LHCN-M2 (cell line): ENCODE measurements around the gene SPATA33. TPM values are rescaled to one million over a fixed set of nuclear protein-coding genes. Genes with fewer than 3 reads are reported as not detected.

Experiments
- DNase-seq: peaks from one replicate; pipeline ENCODE4 v3.0.0-alpha.2; 2012; ENCODE audit warnings: low read depth
- polyA plus RNA-seq: library from polyadenylated mRNA; unstranded; fragments of >200 nt; gene quantifications from one replicate; pipeline ENCODE4 v1.2.1, GENCODE V29; 2012; ENCODE audit warnings: missing spikeins
- total RNA-seq: library from RNA; depleted of rRNA; stranded (reverse); fragments of >200 nt; gene quantifications from 2 replicates; pipeline ENCODE4 v1.2.3, GENCODE V29; 2014; rRNA removed

Gene SPATA33
- 10.7 and 10.9 TPM in 2 replicates for total RNA-seq
- 8.7 TPM for polyA plus RNA-seq

DNA sequence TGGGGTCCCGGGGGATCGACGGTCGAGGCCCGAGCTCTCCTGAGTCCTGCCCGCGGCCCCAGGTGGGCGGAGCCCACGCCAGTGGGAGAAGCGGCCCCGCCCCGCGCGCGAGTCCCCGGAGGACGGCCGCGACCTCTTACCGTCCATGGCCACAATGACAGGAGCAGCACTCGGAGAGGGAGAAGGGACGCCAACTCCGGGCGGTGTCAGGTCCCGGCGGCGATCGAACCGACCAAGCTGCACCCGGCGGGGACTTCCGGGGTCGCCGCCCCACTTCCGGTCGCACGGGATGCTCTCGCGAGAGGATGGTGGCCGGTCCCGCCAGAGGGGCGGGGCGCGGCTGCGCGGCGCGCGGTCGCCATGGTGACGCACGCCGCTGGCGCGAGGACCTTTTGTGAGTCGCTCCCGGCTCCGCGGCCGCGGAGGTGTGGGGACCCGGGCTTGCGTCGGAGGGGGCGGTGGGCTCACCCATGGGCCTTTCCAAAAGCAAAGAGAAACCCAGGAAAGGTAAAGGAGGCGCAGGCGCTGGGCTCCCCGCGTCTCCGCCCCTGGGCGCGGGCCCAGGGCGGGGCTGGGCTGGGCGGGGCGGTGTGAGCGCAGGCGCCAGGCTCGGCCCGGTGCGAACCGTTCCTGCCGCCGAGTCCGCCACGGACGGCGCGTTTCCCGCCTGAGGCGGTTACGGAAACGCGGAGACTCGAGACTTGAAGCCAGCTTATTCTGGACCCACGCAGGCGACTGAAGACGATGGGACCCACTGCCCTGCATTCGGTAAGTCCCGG is at the start of gene SPATA33, which contains the start of gene CHMP1A:
Gene SPATA33, plus strand, starts transcription at position 395 of the 779 bp plus-strand sequence. Its CDS starts 76 bp downstream, at position 471.
Gene CHMP1A, minus strand, starts transcription at position 267 of the 779 bp plus-strand sequence. Its CDS starts 120 bp downstream, at position 147.
- peak; percentile 82 for DNase-seq

DNA sequence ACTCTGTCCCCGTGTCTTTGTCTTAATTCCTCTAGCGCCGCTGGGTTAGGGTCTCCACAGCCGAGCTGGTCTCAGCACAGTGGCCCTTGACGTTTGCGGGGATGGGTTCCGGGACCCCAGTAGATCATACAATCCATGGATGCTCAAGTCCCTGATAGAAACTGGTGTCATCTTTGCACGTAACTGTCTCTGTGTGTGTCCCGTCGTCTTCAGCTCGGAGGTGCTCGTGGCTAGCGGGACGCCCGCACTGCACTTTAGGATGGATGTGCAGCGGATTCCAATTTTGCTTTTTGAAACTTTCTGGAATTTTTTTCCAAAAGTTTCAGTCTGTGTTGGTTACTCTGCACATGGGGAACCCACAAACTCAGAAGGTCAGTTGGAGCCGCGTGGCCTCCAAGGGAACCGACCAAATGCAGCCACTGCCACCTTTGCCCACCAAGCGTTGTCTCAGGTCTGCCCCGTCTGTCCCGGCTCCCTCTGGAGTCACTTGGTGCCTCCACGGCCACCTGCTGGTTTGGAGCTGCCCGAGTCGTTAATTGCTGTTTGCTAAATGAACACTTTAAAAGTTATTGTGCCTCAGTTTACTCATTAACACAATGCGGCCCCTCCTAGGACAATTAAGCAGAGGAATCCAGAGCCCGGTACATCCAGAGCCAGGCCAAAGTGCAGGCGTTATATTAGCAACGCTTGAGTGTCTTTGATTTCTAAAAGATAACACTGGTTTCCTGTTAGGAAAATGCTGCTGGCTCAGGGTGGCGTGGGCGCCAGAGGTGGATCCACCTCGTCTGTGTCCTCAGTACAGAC is 49.5 kb upstream of the SPATA33 start:
- no peak for DNase-seq

DNA sequence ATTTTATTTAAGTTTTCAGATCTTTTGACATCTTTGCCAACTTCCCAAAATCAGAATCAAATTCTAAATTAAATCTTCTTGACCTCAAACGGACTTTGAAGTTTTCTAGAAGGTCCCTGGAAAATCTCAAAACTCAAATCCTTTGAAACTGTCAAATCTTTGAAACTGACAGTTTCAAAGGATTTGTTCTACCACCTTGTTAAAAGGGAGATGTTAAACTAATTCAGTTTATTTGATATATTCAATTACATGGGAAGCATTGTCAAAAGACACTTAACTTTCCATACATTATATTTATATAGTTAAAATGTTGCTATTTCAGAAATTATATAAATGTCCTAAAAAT is 47.6 kb upstream of the SPATA33 start:
- DNase-seq, result no peak

DNA sequence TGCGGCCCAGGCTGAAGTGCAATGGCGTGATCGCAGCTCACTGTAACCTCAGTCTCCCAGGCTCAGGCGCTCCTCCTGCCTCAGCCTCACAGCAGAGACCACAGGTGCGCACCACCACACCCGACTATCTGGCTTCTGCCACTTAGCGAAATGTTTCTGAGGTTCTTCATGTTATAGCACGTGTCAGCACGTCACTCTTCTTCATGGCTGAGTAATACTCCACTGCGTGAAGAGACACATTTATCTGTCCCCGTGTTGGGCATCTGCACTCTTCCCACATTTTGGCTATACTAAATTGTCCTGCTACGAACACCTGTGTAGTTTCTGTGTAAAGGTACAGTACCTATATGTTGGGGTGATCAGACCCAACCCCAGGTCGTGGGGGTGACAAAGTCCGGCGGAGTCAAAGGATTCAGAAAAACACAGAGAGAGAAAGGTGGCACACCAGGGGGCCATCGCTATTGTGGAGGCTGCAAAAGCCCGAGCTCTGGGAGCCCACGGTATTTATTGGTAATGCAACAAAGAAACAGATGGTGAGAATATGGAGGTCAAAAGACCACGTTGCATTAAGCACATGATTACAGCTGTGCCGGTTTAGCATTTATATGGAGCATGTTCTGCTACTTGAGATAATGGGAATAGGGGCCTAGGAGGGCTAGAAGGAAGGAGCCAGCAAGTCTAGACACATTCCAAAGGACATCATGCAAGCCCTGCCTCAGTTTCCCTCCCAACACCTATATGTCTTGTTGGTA is 45.0 kb upstream of the SPATA33 start:
- DNase-seq, result no peak

DNA sequence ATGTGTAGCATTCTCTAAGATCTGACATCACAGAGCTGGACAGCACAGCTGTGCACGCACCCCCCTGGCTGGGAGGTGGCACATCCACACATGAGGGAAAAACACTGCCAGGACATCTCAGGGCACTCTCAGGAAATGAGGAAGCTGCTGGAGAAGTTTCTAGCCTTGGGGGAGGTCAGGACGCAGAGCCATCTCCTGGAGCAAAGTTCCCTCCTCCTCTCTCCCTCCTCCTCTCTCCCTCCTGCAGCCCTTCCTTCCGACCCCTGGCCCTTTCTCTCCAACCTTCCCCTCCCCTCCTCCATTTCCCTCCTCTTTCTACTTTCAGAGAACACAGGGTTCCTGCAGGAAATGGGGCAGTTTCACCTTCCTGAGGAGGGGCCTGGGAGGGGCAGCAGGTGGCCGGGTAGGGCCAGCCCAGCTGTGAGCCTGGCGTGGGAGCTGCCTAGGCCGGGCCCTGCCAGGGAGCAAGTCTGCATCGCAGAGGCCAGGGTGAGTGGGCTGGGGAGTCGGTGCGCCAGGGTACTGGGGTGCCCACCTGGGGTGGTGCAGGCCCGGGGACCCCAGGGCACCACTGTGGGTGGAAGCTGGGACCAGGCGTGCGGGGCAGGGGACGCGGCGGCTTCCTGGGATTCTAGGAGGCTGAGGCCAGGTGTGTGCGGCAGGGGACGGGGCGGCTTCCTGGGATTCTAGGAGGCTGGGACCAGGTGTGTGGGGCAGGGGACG is 44.2 kb upstream of the SPATA33 start, which contains the start of gene DPEP1:
Gene DPEP1, plus strand, starts transcription at position 412 of the 723 bp plus-strand sequence. CDS start 16,769 bp downstream, outside the sequence.
- DNase-seq, result peak; percentile 29

DNA sequence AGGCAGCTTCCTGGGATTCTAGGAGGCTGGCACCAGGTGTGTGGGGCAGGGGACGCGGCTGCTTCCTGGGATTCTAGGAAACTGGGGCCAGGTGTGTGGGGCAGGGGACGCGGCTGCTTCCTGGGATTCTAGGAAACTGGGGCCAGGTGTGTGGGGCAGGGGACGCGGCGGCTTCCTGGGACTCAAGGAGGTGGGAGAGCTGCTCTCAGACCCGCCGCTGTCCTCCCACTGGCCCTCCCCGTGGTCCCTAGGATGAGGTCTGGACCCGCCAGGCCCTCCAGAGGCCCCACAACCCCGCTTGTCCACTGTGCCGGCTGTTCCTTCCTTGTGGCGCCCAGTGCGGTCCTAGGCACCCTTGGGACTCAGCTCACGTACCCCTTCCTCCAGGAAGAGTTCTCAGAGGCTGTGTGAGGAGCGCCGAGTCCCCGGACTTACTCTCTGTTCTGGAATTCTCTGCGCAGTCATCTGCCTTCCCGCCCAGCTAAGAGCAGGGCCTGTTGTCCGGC is 43.6 kb upstream of the SPATA33 start:
- no peak for DNase-seq

DNA sequence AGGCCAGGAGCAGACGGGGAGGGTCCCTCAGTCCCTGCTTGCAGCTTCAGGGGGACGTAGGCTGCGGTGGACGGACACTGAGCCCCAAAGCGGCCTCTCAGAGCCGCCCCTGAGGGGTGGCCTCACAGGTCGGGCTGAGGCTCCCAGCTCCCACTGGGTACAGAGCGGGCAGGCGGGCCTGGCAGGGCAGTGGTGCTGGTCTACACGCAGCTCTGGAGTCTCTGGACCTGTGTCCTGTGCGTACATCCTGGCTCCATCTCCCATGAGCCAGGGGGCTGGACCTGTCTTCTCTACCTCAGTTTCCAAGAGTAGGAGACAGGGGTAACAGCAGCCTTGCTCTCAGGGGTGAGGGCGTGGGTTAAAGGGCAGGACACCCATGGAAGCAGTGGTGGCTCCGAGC is 42.5 kb upstream of the SPATA33 start:
- DNase-seq, result no peak

DNA sequence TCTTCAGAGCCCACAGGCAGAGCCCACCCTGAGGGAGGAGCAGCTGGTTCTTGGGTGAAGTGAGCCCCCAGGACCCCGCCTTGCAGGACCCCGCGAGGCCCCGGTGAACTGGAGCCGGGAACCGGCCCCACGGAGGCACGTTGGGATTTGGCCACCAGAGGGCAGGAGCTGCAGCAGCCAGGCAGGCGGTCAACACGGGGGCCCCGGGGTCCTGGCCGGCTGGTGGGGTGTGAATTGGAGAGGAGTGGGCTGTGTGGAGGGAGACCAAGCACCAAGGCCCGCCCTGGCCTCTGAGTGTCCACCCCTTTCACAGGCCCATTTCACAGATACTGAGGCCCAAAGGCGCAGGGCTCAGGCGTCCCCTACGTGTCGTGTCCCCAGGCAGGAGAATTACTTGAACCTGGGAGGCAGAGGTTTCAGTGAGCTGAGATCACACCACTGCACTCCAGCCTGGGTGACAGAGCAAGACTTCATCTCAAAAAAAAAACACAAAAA is 42.0 kb upstream of the SPATA33 start:
- no peak for DNase-seq

DNA sequence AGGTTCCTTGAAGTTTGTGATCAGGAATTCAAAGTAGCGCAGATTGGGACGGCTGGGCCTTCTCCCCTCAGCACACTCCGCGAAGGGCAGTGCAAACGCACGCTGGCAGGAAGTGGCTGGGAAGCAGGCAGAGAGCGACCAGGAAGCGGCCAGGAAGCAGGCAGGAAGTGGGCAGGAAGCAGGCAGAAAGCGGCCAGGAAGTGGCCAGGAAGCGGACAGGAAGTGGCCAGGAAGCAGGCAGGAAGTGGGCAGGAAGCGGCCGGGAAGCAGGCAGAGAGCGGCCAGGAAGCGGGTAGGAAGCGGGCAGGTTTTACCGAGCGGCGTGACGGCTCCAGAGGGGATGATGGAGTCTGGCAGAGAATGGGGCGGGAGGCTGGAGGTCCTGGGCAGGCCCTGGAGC is 41.0 kb upstream of the SPATA33 start:
- DNase-seq, result no peak

DNA sequence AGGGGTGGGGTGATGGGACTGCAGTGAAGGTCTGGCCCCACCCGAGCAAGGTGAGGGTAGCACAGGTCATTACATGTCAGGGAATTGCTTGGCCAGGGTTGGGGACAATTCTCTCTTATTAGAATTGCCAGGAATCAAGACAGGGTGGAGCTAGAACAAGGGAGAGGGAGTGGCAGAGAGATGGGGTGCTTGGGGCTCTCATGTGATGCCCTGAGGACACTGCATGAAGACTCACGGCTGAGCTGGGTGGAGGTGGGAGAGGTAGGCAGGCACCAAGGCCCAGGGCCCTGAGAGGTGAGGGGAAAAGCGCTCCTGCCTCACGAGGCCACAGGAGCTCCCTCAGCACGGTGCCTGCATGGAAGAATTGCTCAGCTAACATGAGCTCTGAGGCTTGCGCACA is 40.6 kb upstream of the SPATA33 start:
- no peak for DNase-seq

DNA sequence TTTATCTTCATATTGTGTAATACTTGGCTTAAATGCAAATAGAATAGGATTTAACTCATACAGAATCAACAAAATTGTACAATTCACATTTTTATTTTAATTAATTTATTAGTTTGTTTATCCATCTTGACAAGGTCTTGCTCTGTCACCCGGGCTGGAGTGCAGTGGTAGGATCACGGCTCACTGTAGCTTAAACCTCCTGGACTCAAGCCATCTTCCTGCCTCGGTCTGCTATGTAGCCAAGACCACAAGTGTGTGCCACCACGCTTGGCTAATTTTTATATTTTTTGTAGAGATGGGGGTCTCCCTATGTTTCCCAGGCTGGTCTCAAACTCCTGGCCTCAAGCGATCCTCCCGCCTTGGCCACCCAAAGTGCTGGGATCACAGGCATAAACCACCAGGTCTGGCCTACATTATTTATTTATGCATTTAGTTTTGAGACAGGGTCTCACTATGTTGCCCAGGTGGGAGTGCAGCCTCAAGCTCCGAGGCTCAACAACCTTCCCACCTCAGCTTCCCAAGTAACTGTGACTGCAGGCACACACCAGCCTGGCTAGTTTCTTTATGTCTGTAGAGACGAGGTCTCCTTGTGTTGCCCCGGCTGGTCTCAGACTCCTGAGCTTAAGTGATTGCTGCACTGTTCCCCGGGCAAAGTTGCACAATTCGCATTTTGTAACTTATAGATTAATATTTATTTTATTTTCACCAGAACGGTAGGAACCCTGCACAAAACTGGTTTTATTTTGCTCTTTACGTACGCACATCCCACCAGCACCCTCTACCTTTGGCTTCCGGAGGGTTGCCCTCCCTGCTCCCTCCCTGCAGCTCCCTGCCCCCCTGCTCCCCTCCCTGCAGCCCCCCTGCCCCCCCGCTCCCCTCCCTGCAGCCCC is 39.3 kb upstream of the SPATA33 start:
- no peak for DNase-seq

DNA sequence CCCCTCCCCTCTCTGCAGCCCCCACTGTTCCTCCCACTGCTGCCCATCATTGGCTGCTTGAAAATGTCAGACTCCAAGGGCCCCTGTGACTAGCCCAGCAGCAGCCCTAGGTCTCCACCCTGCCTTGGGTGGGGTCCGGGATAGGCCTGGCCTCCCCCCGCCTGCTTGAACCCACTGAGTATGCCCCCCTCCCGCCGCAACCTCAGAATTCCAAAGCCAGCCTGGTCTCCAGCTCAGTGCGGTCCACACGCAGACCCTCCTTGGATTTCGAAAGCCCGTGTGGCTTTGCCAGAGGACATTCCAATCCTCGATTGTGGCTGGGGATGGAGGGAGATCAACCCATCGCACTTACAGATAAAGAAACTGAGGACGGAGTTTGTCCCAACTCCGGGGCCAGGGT is 37.8 kb upstream of the SPATA33 start:
- no peak for DNase-seq

DNA sequence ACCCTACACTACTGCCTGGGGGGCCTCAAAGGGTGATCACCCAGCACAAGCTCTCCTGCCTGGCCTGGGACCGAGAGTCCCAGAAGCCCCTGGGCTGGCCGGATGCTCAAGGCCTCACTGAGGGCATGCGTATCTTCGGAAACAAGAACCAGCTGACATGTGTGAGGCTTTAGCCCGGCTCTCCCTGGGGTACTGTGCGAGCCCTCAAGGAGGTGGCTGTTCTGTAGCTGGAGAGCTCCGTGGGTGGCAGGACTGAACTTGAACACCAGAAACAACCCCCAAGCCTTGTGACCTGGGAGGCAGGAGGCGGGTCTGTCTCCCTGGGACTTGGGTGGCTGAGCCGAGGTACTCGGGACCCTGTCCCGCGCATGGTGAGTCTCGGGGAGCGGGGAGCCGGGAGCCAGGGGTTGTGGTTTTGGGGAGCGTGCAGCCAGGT is 37.2 kb upstream of the SPATA33 start:
- DNase-seq, result no peak

DNA sequence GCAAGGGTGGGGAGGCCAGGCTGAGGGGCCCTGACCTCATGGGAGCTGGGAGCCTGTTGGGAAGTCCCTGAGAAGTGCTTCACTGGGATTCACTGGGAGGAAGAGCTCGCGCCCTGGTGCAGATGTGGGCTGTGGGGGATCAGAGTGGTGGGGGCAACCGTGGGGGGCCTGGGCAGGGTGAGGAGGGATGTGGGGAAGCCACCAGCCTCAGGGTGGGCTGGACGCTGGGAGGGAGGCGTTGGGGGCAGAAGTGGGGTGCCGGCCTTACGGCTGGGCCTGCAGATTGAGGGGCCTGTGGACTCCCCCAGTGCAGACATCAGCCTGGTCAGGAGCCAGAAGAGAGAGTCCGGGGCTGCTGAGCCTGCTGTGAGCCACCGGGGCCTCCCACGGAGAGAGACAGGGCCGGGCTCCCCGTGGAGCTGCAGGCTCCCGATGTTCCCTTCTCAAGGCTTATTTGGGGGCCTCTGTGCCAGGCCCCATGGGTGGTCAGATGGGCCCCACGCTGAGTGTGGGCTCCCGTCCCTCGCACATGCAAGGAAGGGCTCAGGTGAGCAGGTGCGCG is 36.4 kb upstream of the SPATA33 start:
- no peak for DNase-seq

DNA sequence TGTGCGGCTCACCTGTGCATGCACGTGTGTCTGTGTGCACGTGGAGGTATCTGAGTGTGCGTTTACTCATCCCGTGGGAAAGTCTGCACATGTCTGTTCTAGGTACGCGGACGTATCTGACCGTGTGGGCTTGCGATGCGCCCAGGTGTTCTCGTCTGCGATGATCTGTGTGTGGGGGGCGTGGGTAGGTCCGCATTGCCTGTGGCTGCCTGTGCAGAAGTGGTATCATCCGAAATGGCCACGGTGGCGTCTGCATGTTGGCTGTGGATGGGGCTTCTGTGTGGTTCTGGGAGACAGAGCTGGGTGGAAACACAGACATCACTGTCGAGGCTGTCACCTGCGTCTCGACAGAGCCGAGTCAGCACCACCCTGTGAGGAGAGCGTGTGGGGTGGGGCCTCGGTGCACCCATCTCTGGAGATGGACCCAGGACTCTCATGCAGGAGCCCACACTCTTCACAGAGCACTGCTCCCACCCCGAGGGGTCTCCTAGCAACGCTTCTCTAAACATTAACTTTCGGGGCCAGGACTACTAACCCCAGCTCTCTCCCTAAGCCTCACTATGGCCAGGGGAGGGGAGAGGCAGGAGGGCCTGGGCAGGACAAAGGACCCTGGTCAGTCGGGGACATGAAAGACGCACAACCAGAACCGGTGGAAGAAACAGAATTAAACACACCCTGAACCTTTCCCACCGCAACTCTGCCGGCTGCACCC is 35.8 kb upstream of the SPATA33 start:
- no peak for DNase-seq

DNA sequence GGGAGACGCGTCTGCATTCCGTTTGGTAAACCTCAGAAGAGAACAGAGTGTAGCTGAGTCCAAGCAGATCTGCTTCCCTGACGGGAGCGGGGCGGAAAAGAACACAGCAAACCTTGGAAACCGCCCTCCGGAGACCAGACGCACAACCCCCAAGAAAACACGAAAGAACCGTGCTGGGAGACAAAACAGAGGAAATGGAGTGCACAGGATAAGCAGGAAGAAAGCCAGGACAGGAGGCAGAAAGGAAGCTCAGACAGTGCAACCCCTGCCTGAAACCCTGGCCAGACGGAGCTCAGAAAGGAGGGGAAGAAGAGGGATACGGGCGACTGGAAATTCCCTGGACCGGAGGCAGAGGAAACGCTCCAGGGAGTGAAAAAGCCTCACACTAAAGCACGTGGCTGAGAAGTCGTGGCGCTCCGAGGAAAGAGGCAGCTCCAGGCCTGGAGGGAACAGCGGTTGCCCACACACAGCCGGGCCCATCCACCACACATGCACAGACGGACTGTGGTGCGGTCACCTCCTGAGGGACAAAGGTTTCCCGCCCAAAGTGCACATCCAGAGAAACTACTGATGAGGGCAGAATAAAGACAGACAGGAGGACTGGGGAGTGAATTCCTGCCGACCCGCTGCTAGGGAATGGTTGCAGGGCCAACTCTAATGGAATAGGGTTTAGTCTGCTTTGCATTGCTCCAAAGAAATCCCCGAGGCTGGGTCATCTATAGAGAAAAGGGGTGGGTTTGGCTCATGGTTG is 34.0 kb upstream of the SPATA33 start:
- DNase-seq, result no peak

DNA sequence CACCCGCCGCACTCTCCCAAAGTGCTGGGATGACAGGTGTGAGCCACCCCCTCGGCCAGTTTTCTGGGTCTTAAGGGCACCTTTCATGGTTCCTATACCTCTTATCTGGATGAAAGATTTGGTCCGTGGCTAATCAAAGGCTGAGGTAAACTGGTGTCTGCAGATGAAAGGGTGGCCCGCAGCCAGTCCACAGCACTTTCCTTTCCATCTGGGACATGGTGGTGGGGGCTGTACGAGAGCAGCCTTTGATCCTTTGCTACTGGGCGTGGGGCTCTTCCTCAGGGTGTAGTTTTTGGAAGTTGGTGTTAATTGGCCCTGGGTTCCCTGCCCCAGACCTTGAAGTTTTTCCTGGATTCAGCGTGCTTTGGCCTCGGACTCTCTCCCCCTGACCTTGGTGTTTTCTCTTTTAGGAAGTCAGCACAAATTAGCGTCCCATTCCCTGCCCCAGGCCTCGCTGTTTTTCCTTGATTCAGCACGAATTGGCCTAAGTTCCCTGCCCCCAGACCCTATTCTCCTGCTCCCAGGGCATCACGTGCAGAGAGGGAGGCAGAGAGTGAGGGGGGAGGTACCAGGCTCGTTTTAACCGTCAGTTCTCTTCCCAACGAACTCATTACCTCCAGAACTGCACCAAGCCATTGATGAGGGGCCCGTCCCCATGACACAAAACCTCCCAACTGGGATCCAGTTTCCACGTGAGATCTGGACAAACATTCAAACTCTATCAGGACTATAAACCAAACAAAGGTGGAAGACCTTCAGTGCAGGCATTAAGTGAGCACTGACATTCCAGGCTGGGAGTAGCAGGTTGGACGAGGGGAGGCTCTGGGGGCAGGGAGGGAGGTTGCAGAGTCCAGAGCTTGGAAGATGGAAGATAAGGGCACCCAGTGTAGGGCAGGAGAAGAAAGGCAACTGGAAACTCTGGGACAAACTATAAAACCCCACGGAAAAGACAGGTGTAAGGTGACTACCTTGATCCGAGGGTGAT is 32.6 kb upstream of the SPATA33 start:
- no peak for DNase-seq
